SU-DHL-6 (cell line): ENCODE results near the gene TLE1.

Experiments
- CTCF ChIP-seq: fragments of 200-600 bp; sonication (generic); IDR thresholded peaks from one replicate; pipeline ENCODE4 v1.5.1; 2017; ENCODE audit warnings: antibody characterized with exemption, mild to moderate bottlenecking, low read length, moderate library complexity; ENCODE audit not compliant: insufficient read depth, poor library complexity, severe bottlenecking
- EZH2phosphoT487 ChIP-seq: fragments of 200-600 bp; sonication (generic), shearing (Covaris generic); conservative IDR thresholded peaks from 2 replicates; pipeline ENCODE4 v1.6.1; 2018; ENCODE audit warnings: mild to moderate bottlenecking, antibody characterized with exemption, low read length, moderate library complexity, mixed read lengths

DNA sequence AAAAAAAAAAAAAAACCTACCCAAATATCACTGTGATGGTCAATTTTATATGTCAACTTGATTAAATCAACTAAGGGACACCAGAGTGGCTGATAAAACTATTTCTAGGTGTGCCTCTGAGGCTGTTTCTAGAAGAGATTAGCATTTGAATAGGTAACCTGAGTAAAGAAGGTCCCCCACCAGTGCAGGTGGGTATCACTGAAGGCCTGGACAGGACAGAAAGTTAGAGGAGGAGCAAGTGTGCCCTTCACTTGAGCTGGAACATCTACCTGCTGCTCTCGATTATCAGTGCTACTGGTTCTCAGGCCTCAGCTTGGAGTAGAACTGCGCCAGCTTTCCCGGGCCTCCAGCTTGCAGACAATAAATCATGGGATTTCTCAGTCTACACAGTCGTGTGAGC is 88.7 kb downstream of the TLE1 start:
- TF ChIP-seq CTCF, result no peak
- TF ChIP-seq EZH2phosphoT487, result no peak
